GM03348 (cell line): ENCODE results near the gene RXFP2.

ENCODE experiments used
- DNase-seq: peaks from one replicate; pipeline ENCODE4 v3.0.0; 2012; ENCODE audit warnings: low spot score

The RXFP2 gene

GRCh38 chr13:31767175-31767900 is 28.0 kb downstream of the RXFP2 start:
- peak; percentile 71 for DNase-seq

GRCh38 chr13:31768351-31768750 is 29.0 kb downstream of the RXFP2 start:
- DNase-seq, result no peak

GRCh38 chr13:31769575-31769974 is 30.2 kb downstream of the RXFP2 start:
- no peak for DNase-seq

- DNase-seq, result no peak
Observed at GRCh38 chr13:31772231-31772630, 32.9 kb downstream of the RXFP2 start.

- DNase-seq, result peak; percentile 38
Observed at GRCh38 chr13:31773538-31773937, 34.2 kb downstream of the RXFP2 start.

GRCh38 chr13:31774186-31774750 is 34.9 kb downstream of the RXFP2 start:
- no peak for DNase-seq

- no peak for DNase-seq
Observed at GRCh38 chr13:31775148-31775547, 35.8 kb downstream of the RXFP2 start.

GRCh38 chr13:31775686-31776085 is 36.4 kb downstream of the RXFP2 start:
- DNase-seq, result peak; percentile 59

GRCh38 chr13:31781064-31781463 is 41.7 kb downstream of the RXFP2 start:
- DNase-seq, result no peak

GRCh38 chr13:31786011-31786410 is 46.7 kb downstream of the RXFP2 start:
- DNase-seq, result no peak

- DNase-seq, result peak; percentile 17
Observed at GRCh38 chr13:31790992-31791391, 51.7 kb downstream of the RXFP2 start.

- DNase-seq, result peak; percentile 48
Observed at GRCh38 chr13:31793246-31793645, 53.9 kb downstream of the RXFP2 start.

GRCh38 chr13:31794452-31794851 is 55.1 kb downstream of the RXFP2 start:
- no peak for DNase-seq

GRCh38 chr13:31797154-31797775 is 57.9 kb downstream of the RXFP2 start:
- DNase-seq, result peak; percentile 72

GRCh38 chr13:31798189-31798588 is 58.9 kb downstream of the RXFP2 start:
- no peak for DNase-seq

- DNase-seq, result no peak
Observed at GRCh38 chr13:31801088-31801487, 61.8 kb downstream of the RXFP2 start.

GRCh38 chr13:31803311-31803710 is 64.0 kb downstream of the RXFP2 start:
- no peak for DNase-seq

- no peak for DNase-seq
Observed at GRCh38 chr13:31805841-31806240, 66.5 kb downstream of the RXFP2 start.

GRCh38 chr13:31807090-31807541 is 67.8 kb downstream of the RXFP2 start:
- DNase-seq, result peak; percentile 35

- DNase-seq, result no peak
Observed at GRCh38 chr13:31814536-31814935, 75.2 kb downstream of the RXFP2 start.

- no peak for DNase-seq
Observed at GRCh38 chr13:31815361-31816144, 76.2 kb downstream of the RXFP2 start.

GRCh38 chr13:31818236-31818635 is 78.9 kb downstream of the RXFP2 start:
- DNase-seq, result no peak
